ENCODE results near the gene UBA5. TPM values are rescaled to one million over a fixed set of nuclear protein-coding genes. Genes with fewer than 3 reads are reported as not detected.

Gene UBA5
- total RNA-seq, 4 donors from 2014 or later = 19.3 to 27.7 (median 21.5) TPM

GRCh38 chr3:132622761-132623160, 37.4 kb upstream of the UBA5 start:
- no peaks in the 10 kb centered on the region for H3K27me3 ChIP-seq
- no peak for TF ChIP-seq POLR2A (IDR thresholded peaks at IDR 0.05)
- no peak for TF ChIP-seq CTCF (IDR thresholded peaks at IDR 0.05 in 4 of 5, conservative IDR thresholded peaks at IDR 0.05 in 1 of 5)
- in situ Hi-C loops (cut with MboI; ENCODE audit: low sequenced_read_pairs in 4 of 4) = no loop called here
- H3K4me3 ChIP-seq = no peak overlapping the region
- ATAC-seq = no peak
- DNase-seq = no peak
- no peaks in the 10 kb centered on the region for H3K4me1 ChIP-seq
- H3K9me3 ChIP-seq = no peaks in the 10 kb centered on the region
- H3K36me3 ChIP-seq = peaks cover 0 to 36% of the 10 kb centered on the region in 2 donors
- no peak overlapping the region for H3K27ac ChIP-seq
- intact Hi-C loops (cut with DNase I; ENCODE audit: low total_unique reads) = no loop called here

- no peaks in the 10 kb centered on the region for H3K27me3 ChIP-seq
- ATAC-seq (no peak), DNase-seq (no peak)
- H3K27ac ChIP-seq = no peak overlapping the region
- TF ChIP-seq POLR2A (IDR thresholded peaks at IDR 0.05) (no peak), CTCF (IDR thresholded peaks at IDR 0.05 in 4 of 5, conservative IDR thresholded peaks at IDR 0.05 in 1 of 5) (no peak)
- H3K4me1 ChIP-seq = no peaks in the 10 kb centered on the region
- intact Hi-C loops (cut with DNase I; ENCODE audit: low total_unique reads) (no loop called here), in situ Hi-C loops (cut with MboI; ENCODE audit: low sequenced_read_pairs in 4 of 4) (no loop called here)
- no peaks in the 10 kb centered on the region for H3K9me3 ChIP-seq
- no peak overlapping the region for H3K4me3 ChIP-seq
- peaks cover 0 to 35% of the 10 kb centered on the region in 2 donors for H3K36me3 ChIP-seq
Measured at GRCh38 chr3:132623646-132624045, 36.5 kb upstream of the UBA5 start.

- Histone ChIP-seq H3K36me3 (peaks cover 0 to 35% of the 10 kb centered on the region in 2 donors), H3K4me3 (no peak overlapping the region), H3K9me3 (no peaks in the 10 kb centered on the region), H3K27ac (no peak overlapping the region), H3K4me1 (no peaks in the 10 kb centered on the region), H3K27me3 (no peaks in the 10 kb centered on the region)
- TF ChIP-seq POLR2A (IDR thresholded peaks at IDR 0.05) = no peak
- no peak for TF ChIP-seq CTCF (IDR thresholded peaks at IDR 0.05 in 4 of 5, conservative IDR thresholded peaks at IDR 0.05 in 1 of 5)
- intact Hi-C loops (cut with DNase I; ENCODE audit: low total_unique reads) (no loop called here), in situ Hi-C loops (cut with MboI; ENCODE audit: low sequenced_read_pairs in 4 of 4) (no loop called here)
- ATAC-seq = no peak
- no peak for DNase-seq
Measured at GRCh38 chr3:132624790-132625189, 35.3 kb upstream of the UBA5 start.

GRCh38 chr3:132625613-132626012, 34.5 kb upstream of the UBA5 start:
- ATAC-seq = no peak

More at GRCh38 chr3:132625613-132626012, 34.5 kb upstream of the UBA5 start:
- Histone ChIP-seq H3K4me1 (no peaks in the 10 kb centered on the region), H3K4me3 (no peak overlapping the region), H3K27ac (no peak overlapping the region), H3K27me3 (no peaks in the 10 kb centered on the region), H3K9me3 (no peaks in the 10 kb centered on the region), H3K36me3 (peaks cover 0 to 35% of the 10 kb centered on the region in 2 donors)
- in situ Hi-C loops (cut with MboI; ENCODE audit: low sequenced_read_pairs in 4 of 4) (no loop called here), intact Hi-C loops (cut with DNase I; ENCODE audit: low total_unique reads) (no loop called here)
- TF ChIP-seq CTCF (IDR thresholded peaks at IDR 0.05 in 4 of 5, conservative IDR thresholded peaks at IDR 0.05 in 1 of 5) (no peak), POLR2A (IDR thresholded peaks at IDR 0.05) (no peak)
- DNase-seq = no peak

Measured in gastrocnemius medialis (tissue), 4 donors.